IPS DF 6.9 (cell line): ENCODE results near the gene CIROP.

ENCODE experiments used
- DNase-seq: peaks from one replicate; pipeline ENCODE4 v3.0.0-alpha.2; 2013; ENCODE audit warnings: low read depth, low spot score
- H3K27ac ChIP-seq: one replicate; pipeline ENCODE4 v1.5.1; 2013; ENCODE audit warnings: low read length, control low read depth
- H3K27me3 ChIP-seq: 2 replicates; pipeline ENCODE4 v1.6.1; 2013; ENCODE audit warnings: mild to moderate bottlenecking, low read length; ENCODE audit not compliant: control insufficient read depth, insufficient read depth
- H3K36me3 ChIP-seq: 2 replicates; pipeline ENCODE4 v1.6.1; 2013; ENCODE audit warnings: low read length; ENCODE audit not compliant: control insufficient read depth, insufficient read depth
- H3K4me1 ChIP-seq: 2 replicates; pipeline ENCODE4 v1.6.1; 2013; ENCODE audit warnings: low read length; ENCODE audit not compliant: control insufficient read depth, insufficient read depth
- H3K4me3 ChIP-seq: 2 replicates; pipeline ENCODE4 v1.5.1; 2013; ENCODE audit warnings: mild to moderate bottlenecking, low read length
- H3K9me3 ChIP-seq: 2 replicates; pipeline ENCODE4 v1.6.1; 2013; ENCODE audit warnings: low read length, inconsistent platforms; ENCODE audit not compliant: control insufficient read depth, insufficient read depth
- WGBS: extraction: QIAGEN DNeasy Blood & Tissue Kit; methylation state at CpG from one replicate; pipeline ENCODE4 v1.1.7; 2013; ENCODE audit warnings: mixed read lengths, missing lambda C conversion rate; ENCODE audit not compliant: insufficient read length, insufficient coverage; 5-methylcytosine and 5-hydroxymethylcytosine counted together

CIROP gene

DNA sequence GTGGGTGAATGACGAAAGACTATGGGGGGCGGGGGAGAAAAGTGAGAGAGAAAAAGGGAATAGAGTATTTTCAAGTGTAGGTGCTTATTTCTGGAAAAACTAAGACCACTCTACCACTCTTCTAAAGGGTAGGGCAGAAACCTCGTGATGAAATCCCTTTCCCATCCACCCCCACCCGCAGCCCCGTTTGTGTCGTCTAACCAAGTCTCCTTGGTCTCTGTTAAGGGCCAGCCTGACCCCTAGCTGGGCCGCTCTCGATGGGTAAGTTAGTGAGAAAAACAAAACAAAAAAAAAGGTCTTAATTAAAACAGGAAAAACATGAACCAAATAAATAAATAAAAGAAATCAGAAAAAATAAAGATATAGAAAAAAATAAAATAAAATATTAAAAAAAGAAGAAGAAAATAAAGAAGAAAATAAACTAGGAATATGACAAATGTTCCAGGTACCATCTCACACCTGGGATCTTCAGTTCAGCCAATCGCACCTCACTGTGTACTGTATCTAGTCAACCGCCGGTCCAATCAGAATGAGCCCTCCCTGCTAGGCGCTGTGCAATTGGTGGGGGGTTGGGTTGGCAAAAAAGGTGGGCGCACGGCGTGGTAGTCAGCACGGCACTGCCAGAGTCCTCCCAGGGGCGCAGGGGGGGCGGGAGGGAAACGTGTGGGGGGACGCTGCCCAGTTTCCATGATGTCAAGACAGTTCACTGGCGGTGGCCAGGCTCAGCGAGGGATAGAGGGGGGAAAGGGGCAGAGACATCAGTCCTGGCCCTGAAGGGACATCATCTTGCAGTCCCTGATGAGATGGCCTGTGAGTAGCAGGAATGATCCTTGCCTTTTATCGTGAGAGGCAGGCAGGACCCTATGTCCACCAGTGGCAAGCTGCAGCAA is 37.7 kb downstream of the CIROP start:
- no CpG with 5 or more reads among the region's 23 CpGs for WGBS
- Histone ChIP-seq H3K9me3 (no peaks in the 10 kb centered on the region), H3K27ac (no peak overlapping the region), H3K4me3 (no peak overlapping the region), H3K36me3 (peaks cover 54% of the 10 kb centered on the region), H3K27me3 (no peaks in the 10 kb centered on the region), H3K4me1 (peaks cover 3% of the 10 kb centered on the region; the same call in 1 of the 2 replicates)
- DNase-seq = no peak

DNA sequence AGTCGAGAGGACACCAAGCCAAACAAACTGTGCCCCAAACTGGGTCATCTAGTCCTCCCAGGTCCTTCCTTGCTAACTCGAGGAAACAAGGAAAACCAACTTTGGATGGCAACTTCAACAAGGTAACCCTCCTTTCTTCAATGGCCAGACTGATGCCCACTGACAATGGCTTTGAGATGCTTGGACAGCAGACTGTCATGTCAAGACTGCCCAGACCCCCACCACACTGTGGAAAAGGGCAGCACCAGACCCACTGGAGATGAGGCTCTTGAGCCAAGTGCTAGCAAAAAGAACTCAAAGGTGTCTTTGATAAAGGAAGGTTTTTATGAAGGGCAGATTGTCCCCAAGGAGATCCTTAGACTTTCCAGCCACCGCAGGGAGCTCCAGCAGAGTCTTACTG is 38.4 kb downstream of the CIROP start:
- Histone ChIP-seq H3K9me3 (no peaks in the 10 kb centered on the region), H3K4me1 (peaks cover 3% of the 10 kb centered on the region; the same call in 1 of the 2 replicates), H3K4me3 (no peak overlapping the region), H3K27ac (no peak overlapping the region), H3K27me3 (no peaks in the 10 kb centered on the region), H3K36me3 (peaks cover 56% of the 10 kb centered on the region)
- no CpG with 5 or more reads among the region's 3 CpGs for WGBS
- no peak for DNase-seq

DNA sequence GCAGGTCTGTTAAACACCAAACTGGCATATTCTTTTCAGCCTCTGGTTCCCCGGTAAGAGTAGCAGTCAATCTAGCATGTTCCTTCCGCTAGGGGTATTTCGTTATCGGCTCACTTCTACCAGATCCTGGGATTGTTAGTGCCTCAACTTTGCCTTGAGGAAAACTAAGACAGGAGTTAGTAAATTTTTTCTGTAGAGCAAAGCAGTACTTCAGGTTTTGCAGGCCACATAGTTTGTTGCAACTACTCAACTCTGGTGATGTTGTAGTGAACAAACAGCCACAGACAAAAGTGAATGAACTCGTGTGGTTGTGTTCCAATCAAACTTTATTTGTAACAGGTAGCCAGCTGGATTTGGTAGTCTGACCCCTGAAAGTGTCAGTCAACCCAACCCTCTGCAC is 41.2 kb downstream of the CIROP start:
- Histone ChIP-seq H3K27ac (no peak overlapping the region), H3K36me3 (peaks cover 67% of the 10 kb centered on the region), H3K4me3 (no peak overlapping the region), H3K27me3 (no peaks in the 10 kb centered on the region), H3K9me3 (no peaks in the 10 kb centered on the region), H3K4me1 (no peaks in the 10 kb centered on the region)
- WGBS = no CpG with 5 or more reads among the region's 5 CpGs
- DNase-seq = no peak

DNA sequence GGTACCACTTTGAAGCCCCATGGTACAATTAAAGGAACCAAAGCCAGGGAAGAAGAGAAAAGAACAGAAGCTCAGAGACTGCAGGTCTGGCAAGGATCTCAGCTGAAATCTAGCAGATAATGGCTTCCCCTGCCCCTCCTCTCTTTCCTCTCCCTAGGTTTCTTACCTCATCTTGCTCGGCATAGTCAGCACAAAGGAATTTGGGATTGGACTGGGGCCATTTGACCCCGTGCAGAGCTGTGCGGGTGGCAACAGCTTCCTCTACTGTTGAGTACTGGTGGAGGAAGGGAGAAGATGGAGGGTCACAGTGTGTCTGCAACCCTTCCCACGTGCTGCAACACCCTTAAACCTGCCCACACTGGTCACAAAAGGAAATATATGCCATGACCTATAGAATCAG is 42.8 kb downstream of the CIROP start:
- Histone ChIP-seq H3K27ac (no peak overlapping the region), H3K4me3 (no peak overlapping the region), H3K9me3 (no peaks in the 10 kb centered on the region), H3K36me3 (peaks cover 53% of the 10 kb centered on the region), H3K27me3 (no peaks in the 10 kb centered on the region), H3K4me1 (peaks cover 2% of the 10 kb centered on the region; the same call in 1 of the 2 replicates)
- no CpG with 5 or more reads among the region's 4 CpGs for WGBS
- DNase-seq = no peak

DNA sequence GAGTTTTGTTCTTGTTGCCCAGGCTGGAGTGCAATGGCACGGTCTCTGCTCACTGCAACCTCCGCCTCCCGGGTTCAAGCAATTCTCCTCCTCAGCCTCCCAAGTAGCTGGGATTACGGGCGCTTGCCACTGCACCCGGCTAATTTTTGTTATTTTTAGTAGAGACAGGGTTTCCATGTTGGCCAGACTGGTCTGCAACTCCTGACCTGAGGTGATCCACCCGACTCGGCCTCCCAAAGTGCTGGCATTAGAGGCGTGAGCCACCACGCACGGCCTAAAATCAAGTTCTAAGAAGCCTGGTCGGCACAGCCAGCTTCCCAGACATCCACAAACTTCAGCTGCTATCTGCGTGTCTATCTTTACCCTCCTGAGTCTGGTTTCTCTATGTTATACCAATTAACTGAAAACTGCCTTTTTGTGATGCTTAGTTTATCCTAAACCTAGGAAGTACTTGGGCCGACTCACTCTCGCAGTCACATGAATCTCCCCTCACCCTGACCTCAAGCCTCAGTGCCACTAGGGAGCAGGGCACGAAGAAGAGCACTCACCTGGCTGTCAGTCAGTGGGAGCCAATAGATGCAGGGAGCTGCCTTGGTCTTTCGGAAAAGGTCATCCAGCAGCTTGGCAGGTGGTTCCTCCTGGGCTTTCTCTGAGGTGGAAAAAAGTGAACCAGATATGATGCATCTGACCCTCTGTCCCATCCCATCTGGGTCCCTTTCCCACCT is 44.1 kb downstream of the CIROP start:
- WGBS = no CpG with 5 or more reads among the region's 17 CpGs
- no peak for DNase-seq
- Histone ChIP-seq H3K27ac (no peak overlapping the region), H3K27me3 (no peaks in the 10 kb centered on the region), H3K4me1 (peaks cover 5% of the 10 kb centered on the region; the same call in 1 of the 2 replicates), H3K9me3 (no peaks in the 10 kb centered on the region), H3K4me3 (no peak overlapping the region), H3K36me3 (peaks cover 41% of the 10 kb centered on the region)

DNA sequence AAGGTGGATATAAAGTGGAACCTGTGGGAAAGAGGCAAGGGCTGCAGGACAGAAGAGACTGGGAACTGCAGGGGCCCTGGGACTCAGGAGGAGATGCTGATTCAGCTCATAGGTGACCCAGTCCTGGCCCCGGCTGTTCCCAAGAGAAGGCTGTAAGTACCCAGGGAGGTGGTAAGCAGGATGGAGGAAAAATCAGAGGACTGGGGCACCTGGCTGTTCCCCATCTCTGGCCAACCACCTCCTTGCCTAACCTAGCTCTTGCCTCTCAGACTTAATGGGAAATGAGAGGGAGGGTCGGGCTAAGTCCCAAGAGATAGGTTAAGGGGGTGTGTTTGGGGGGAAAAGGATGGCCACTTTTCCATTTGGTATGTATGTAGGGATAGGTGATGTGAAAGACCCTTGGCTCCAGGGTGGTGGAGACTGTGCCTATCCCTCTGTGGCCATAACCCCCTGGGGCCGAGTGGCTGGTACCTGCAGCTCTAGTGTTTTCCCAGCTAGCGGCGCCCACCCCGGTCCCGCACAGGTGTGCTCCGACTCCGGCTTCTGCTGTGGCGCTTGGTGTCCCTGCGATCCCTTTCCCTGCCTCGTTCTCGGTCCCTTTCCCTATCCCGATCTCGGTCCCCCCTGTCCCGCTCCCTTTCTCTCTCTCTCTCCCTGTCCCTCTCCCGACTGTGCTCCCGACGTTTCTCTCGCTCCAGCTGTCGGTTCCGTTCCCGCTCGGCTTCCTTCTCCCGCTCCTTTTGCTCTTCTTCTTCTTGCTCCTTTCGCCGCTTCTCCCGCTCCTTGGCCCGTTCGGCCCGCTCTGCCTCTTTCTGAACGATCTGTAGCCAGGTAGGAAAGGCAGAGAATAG is 45.9 kb downstream of the CIROP start:
- peaks cover 33% of the 10 kb centered on the region for H3K36me3 ChIP-seq
- no peak for DNase-seq
- H3K4me3 ChIP-seq = no peak overlapping the region
- no peaks in the 10 kb centered on the region for H3K9me3 ChIP-seq
- WGBS = no CpG with 5 or more reads among the region's 32 CpGs
- no peak overlapping the region for H3K27ac ChIP-seq
- H3K4me1 ChIP-seq = peaks cover 6% of the 10 kb centered on the region; the same call in 1 of the 2 replicates
- H3K27me3 ChIP-seq = no peaks in the 10 kb centered on the region

DNA sequence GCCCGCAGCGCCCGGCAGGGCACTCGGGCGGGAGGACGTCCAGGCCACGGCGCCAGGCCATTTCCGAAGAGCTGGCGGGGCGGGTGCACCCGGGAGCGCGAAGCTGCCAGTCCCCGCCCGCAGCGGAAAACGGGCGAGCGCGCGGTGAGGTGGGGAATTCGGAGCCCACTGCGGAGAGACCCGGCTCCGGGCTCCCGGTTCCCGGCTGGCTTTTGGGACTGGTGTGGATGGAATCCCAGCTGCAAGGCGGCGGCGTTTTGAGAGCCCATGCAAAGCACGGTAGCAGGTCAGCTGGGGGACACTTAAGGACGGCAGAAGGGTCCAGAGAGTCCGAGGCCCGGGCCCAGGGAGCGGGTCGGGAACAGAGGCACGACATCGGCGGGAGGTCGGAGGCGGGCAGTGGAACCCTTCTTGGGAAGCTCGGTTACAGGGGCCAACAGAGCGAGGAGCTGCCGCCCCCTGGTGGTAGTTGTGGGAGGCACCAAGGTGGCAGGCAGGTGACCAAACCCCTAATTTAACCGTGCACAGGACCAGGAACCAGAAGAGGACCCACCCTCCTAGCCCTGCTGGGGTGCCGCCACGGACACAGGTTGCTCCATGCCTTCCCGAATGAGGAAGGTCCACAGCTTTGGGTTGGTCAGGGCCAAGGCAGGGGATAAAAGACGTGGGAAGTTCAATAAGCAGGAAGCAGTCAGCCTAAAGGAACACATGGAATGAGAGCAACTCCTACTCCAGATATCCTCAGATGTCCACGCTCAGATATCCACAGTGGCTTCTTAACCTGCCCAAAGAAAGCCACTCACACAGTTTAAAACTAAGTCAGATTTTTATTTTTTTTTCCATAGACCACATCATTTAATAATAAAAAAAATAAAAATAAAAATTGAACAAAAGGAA is 46.8 kb downstream of the CIROP start:
- Histone ChIP-seq H3K27me3 (no peaks in the 10 kb centered on the region), H3K9me3 (no peaks in the 10 kb centered on the region), H3K4me1 (peaks cover 6% of the 10 kb centered on the region; the same call in 1 of the 2 replicates), H3K27ac (no peak overlapping the region), H3K36me3 (peaks cover 24% of the 10 kb centered on the region), H3K4me3 (peak overlapping the region; percentile 70; the same call in 1 of the 2 replicates)
- DNase-seq = peak; percentile 85
- WGBS = no CpG with 5 or more reads among the region's 51 CpGs

DNA sequence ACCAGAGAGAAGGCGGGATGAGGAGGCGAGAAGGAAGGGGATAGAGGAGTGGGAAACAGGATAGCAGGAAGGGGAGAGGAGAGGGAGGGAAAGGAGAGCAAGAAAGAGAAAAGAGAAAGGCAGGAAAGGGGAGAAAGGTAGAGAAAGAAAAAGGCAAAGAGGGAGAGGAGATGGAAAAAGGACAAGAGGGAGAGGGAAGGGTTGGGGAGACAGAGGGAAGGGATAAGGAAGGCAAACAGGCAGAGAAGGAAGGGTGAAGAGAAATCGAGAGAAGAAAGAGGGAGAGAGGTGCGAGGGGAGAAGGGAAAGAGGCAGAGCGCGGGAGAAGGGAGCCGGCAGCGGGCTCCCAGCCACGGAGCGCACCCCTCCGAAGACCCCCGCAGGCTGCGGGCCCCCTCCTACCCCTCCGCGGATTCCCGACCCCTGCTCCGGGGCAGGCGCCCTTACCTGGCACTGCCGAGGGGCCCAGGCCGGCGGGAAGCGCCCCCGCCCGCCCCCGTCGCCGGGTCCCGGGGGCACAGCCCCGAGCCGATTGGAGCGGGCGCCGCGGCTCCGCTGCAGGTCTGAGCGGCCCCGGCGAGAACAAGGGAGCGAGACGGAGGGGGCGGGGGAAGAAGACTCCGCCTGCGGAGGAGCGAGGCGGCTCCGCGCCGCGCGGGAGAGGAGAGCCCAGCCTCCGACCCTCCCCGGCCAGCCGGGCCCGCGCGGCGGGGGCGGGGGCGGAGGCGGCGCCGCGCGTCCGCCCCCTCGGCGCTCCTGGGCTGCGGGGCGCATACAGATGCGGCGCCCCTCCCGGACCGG is 47.6 kb downstream of the CIROP start, which contains the start of gene CDH24:
Gene CDH24 (minus strand): TSS at position 565 of the 801 bp plus-strand sequence. CDS start 1,787 bp downstream, outside the sequence.
- peaks cover 16% of the 10 kb centered on the region for H3K36me3 ChIP-seq
- no peak within 1 kb of the TSS for H3K27ac ChIP-seq
- WGBS = no CpG with 5 or more reads among the region's 73 CpGs
- H3K4me3 ChIP-seq = peak within 1 kb of the TSS; percentile 70; the same call in 1 of the 2 replicates
- no peak for DNase-seq
- H3K4me1 ChIP-seq = peaks cover 6% of the 10 kb centered on the region; the same call in 1 of the 2 replicates
- no peaks in the 10 kb centered on the region for H3K27me3 ChIP-seq
- H3K9me3 ChIP-seq = no peaks in the 10 kb centered on the region
